IMR-90 (cell line): ENCODE measurements around the gene RAVER2. TPM values are rescaled to one million over a fixed set of nuclear protein-coding genes. Genes with fewer than 3 reads are reported as not detected.

Source experiments
- ATAC-seq: fragments of 200-7000 bp; cut with Tn5 transposase; 2 replicates; pipeline ENCODE4 v1.9.1; 2020; ENCODE audit warnings: low read depth, mild to moderate bottlenecking, moderate library complexity
- BruUV-seq: library from RNA; stranded (reverse); fragments of 400-500 nt; replicated peaks from 2 replicates; lab custom pipeline; 2021; lab: Mats Ljungman, UMichigan
- CTCF ChIA-PET: fragments of 300-600 bp; formaldehyde crosslinking; extraction: SDS; loops from one replicate; lab custom pipeline; 2021; ENCODE audit warnings: antibody characterized with exemption; lab: Yijun Ruan, JAX
- POLR2A ChIA-PET: fragments of 300-600 bp; sonication (Branson Sonifier 250); formaldehyde crosslinking; loops from one replicate; lab custom pipeline; 2022; ENCODE audit warnings: antibody characterized with exemption; ENCODE audit not compliant: unreplicated experiment; lab: Charles Lee
- DNase-seq: peaks from one replicate; pipeline ENCODE4 v3.0.0; 2013
- H2AFZ ChIP-seq: replicated peaks from 2 replicates; pipeline ENCODE3; 2013; ENCODE audit warnings: low read length, mild to moderate bottlenecking; ENCODE audit not compliant: poor library complexity
- H2AK5ac ChIP-seq: 2 replicates; pipeline ENCODE4 v1.6.1; 2013; ENCODE audit warnings: low read depth, low read length, inconsistent platforms
- H2AK9ac ChIP-seq: replicated peaks from 2 replicates; pipeline ENCODE3; 2013; ENCODE audit warnings: mild to moderate bottlenecking, low read depth, low read length, moderate library complexity; ENCODE audit not compliant: poor library complexity
- H2BK120ac ChIP-seq: 2 replicates; pipeline ENCODE4 v1.6.1; 2013; ENCODE audit warnings: low read depth, low read length, inconsistent platforms
- H2BK15ac ChIP-seq: 3 replicates; pipeline ENCODE4 v1.6.1; 2013; ENCODE audit warnings: low read depth, low read length, inconsistent platforms
- H2BK20ac ChIP-seq: 2 replicates; pipeline ENCODE4 v1.6.1; 2013; ENCODE audit warnings: low read depth, mild to moderate bottlenecking, inconsistent platforms, low read length, moderate library complexity
- H2BK5ac ChIP-seq: 2 replicates; pipeline ENCODE4 v1.6.1; 2013; ENCODE audit warnings: mild to moderate bottlenecking, low read depth, low read length, inconsistent platforms; ENCODE audit not compliant: poor library complexity, severe bottlenecking
- H3K14ac ChIP-seq: replicated peaks from 2 replicates; pipeline ENCODE4 v1.6.1; 2013; ENCODE audit warnings: low read depth, low read length, inconsistent platforms
- H3K18ac ChIP-seq: 2 replicates; pipeline ENCODE4 v1.6.1; 2013; ENCODE audit warnings: low read depth, low read length, control low read depth
- H3K23ac ChIP-seq: 2 replicates; pipeline ENCODE4 v1.6.1; 2013; ENCODE audit warnings: low read depth, low read length, inconsistent platforms
- H3K27ac ChIP-seq: 2 replicates; pipeline ENCODE4 v1.5.1; 2013; ENCODE audit warnings: mild to moderate bottlenecking, control low read depth, low read length; ENCODE audit not compliant: insufficient read depth
- H3K27me3 ChIP-seq: 2 replicates; pipeline ENCODE4 v1.6.1; 2013; ENCODE audit warnings: low read length; ENCODE audit not compliant: control insufficient read depth, insufficient read depth
- H3K36me3 ChIP-seq: 2 replicates; pipeline ENCODE4 v1.6.1; 2013; ENCODE audit warnings: low read length, mixed read lengths; ENCODE audit not compliant: control insufficient read depth, insufficient read depth
- H3K4ac ChIP-seq: 2 replicates; pipeline ENCODE4 v1.6.1; 2013; ENCODE audit warnings: low read depth, low read length, inconsistent platforms
- H3K4me1 ChIP-seq: 2 replicates; pipeline ENCODE4 v1.6.1; 2013; ENCODE audit warnings: low read length, mixed read lengths; ENCODE audit not compliant: control insufficient read depth, insufficient read depth
- H3K4me2 ChIP-seq: 2 replicates; pipeline ENCODE4 v1.6.1; 2013; ENCODE audit warnings: low read depth, mild to moderate bottlenecking, control low read depth, low read length, moderate library complexity
- H3K4me3 ChIP-seq: 2 replicates; pipeline ENCODE4 v1.5.1; 2013; ENCODE audit warnings: low read depth, mild to moderate bottlenecking, control low read depth, low read length, moderate library complexity; ENCODE audit not compliant: insufficient read depth
- H3K56ac ChIP-seq: 2 replicates; pipeline ENCODE4 v1.6.1; 2013; ENCODE audit warnings: low read length, inconsistent platforms; ENCODE audit not compliant: insufficient read depth; ENCODE audit errors: extremely low read depth
- H3K79me1 ChIP-seq, 2 experiments: 2 replicates each; pipeline ENCODE4 v1.6.1; 2013; ENCODE audit warnings: low read length in 2 of 2, inconsistent platforms in 1 of 2, low read depth in 1 of 2
- H3K9ac ChIP-seq: 2 replicates; pipeline ENCODE4 v1.6.1; 2013; ENCODE audit warnings: low read depth, low read length, control low read depth
- H3K9me1 ChIP-seq: 2 replicates; pipeline ENCODE4 v1.6.1; 2013; ENCODE audit warnings: low read length, inconsistent platforms; ENCODE audit not compliant: insufficient read depth
- H3K9me3 ChIP-seq: 2 replicates; pipeline ENCODE4 v1.6.1; 2013; ENCODE audit warnings: low read length; ENCODE audit not compliant: control insufficient read depth, insufficient read depth
- H4K20me1 ChIP-seq: 2 replicates; pipeline ENCODE4 v1.6.1; 2013; ENCODE audit warnings: low read length, inconsistent platforms; ENCODE audit not compliant: insufficient read depth
- H4K5ac ChIP-seq: 2 replicates; pipeline ENCODE4 v1.6.1; 2013; ENCODE audit warnings: mild to moderate bottlenecking, low read depth, low read length, control low read depth
- H4K8ac ChIP-seq, 2 experiments: 2 replicates each; pipeline ENCODE4 v1.6.1; 2013; ENCODE audit warnings: low read depth in 2 of 2, low read length in 2 of 2, control low read depth in 1 of 2, inconsistent platforms in 1 of 2
- H4K91ac ChIP-seq: 2 replicates; pipeline ENCODE4 v1.6.1; 2013; ENCODE audit warnings: low read depth, low read length, inconsistent platforms; ENCODE audit not compliant: insufficient read depth
- CEBPB ChIP-seq: IDR thresholded peaks from 2 replicates; pipeline ENCODE4 v1.6.1; 2012; ENCODE audit warnings: low read depth, low read length, improper control_type of control experiment
- CTCF ChIP-seq: conservative IDR thresholded peaks from 2 replicates; pipeline ENCODE4 v1.5.1; 2012; ENCODE audit warnings: mild to moderate bottlenecking, low read depth, low read length, improper control_type of control experiment
- ELK1 ChIP-seq: fragments of 150-350 bp; IDR thresholded peaks from 2 replicates; pipeline ENCODE4 v1.6.1; 2016; ENCODE audit warnings: low read depth, mild to moderate bottlenecking, low read length, moderate library complexity, borderline replicate concordance
- MAZ ChIP-seq: IDR thresholded peaks from 2 replicates; pipeline ENCODE4 v1.6.1; 2012; ENCODE audit warnings: low read depth, mild to moderate bottlenecking, low read length, improper control_type of control experiment, moderate library complexity, borderline replicate concordance
- MXI1 ChIP-seq: IDR thresholded peaks from 2 replicates; pipeline ENCODE4 v1.6.1; 2012; ENCODE audit warnings: low read depth, mild to moderate bottlenecking, low read length, moderate library complexity, borderline replicate concordance
- NFE2L2 ChIP-seq: fragments of 150-350 bp; IDR thresholded peaks from 2 replicates; pipeline ENCODE4 v1.6.1; 2016; ENCODE audit warnings: low read depth, mild to moderate bottlenecking, low read length
- POLR2A ChIP-seq: IDR thresholded peaks from 2 replicates; pipeline ENCODE4 v1.6.1; 2012; ENCODE audit warnings: mild to moderate bottlenecking, low read depth, low read length
- RAD21 ChIP-seq: IDR thresholded peaks from 2 replicates; pipeline ENCODE4 v1.6.1; 2012; ENCODE audit warnings: low read length, improper control_type of control experiment
- RFX5 ChIP-seq: IDR thresholded peaks from 2 replicates; pipeline ENCODE4 v1.8.0; 2012; ENCODE audit warnings: low read depth, mild to moderate bottlenecking, low read length, moderate library complexity
- WGBS, 2 experiments: methylation state at CpG; one replicate each; pipeline versions ENCODE4 v1.1.5 to v1.1.7; 2013; ENCODE audit warnings: missing lambda C conversion rate in 2 of 2; ENCODE audit not compliant: insufficient read length in 1 of 2; ENCODE audit errors: extremely low coverage in 2 of 2; 5-methylcytosine and 5-hydroxymethylcytosine counted together
- dilution Hi-C: fragments of 300-500 bp; cut with HindIII; formaldehyde crosslinking; loops from one replicate; pipeline ENCODE4 v1.14.3; 2018; ENCODE audit warnings: low sequenced_read_pairs; ENCODE audit not compliant: unreplicated experiment
- in situ Hi-C: fragments of 300-500 bp; cut with MboI; formaldehyde crosslinking; loops from 3 replicates; pipeline ENCODE4 v1.14.3; 2019; ENCODE audit warnings: low sequenced_read_pairs, inconsistent platforms, mixed read lengths
- intact Hi-C: fragments of 100-400 bp; cut with micrococcal nuclease; formaldehyde crosslinking; loops from 2 replicates; pipeline ENCODE4 v1.10.0; 2022
- polyA plus RNA-seq, 3 experiments: library from polyadenylated mRNA; depleted of rRNA; stranded (reverse); fragments of >200 nt; gene quantifications; 2 replicates each; pipeline ENCODE4 v1.2.3, GENCODE V29; 2012; ENCODE audit warnings: low replicate concordance in 1 of 3
- total RNA-seq: library from RNA; depleted of rRNA; stranded (reverse); fragments of >200 nt; gene quantifications from 2 replicates; pipeline ENCODE4 v1.2.3, GENCODE V29; 2012

RAVER2 gene
- total and polyA plus RNA-seq, 2 of the 4 experiments (the other 2 are of a cell fraction), result 3.7 to 6.1 TPM

- ATAC-seq, result no peak
- Histone ChIP-seq H3K9me1 (no peaks in the 10 kb centered on the region), H4K20me1 (no peaks in the 10 kb centered on the region), H3K4me3 (no peak overlapping the region), H2BK5ac (no peak overlapping the region), H3K9me3 (no peaks in the 10 kb centered on the region), H2BK120ac (no peak overlapping the region), H2AK5ac (no peak overlapping the region), H4K5ac (no peak overlapping the region), H3K4ac (no peak overlapping the region), H2AFZ (no peak overlapping the region), H3K27ac (no peak overlapping the region), H3K27me3 (no peaks in the 10 kb centered on the region), H2AK9ac (no peak overlapping the region), H2BK20ac (no peak overlapping the region), H3K79me1 (no peaks in the 10 kb centered on the region), H3K9ac (no peak overlapping the region), H3K18ac (no peak overlapping the region), H2BK15ac (no peak overlapping the region), H4K91ac (no peak overlapping the region), H3K4me2 (no peak overlapping the region), H3K36me3 (peaks cover 8% of the 10 kb centered on the region), H3K14ac (no peak overlapping the region), H3K23ac (no peak overlapping the region), H4K8ac (no peak overlapping the region), H3K4me1 (peaks cover 2% of the 10 kb centered on the region; the same call in 1 of the 2 replicates), H3K56ac (no peak overlapping the region)
- CTCF ChIA-PET, result no interaction called here
- in situ Hi-C loops, result loop anchor here (10.0 kb wide), 1 partner anchor 134 kb away; no protein-coding TSS in a partner anchor
- POLR2A ChIA-PET, result no interaction called here
- intact Hi-C loops, result no loop called here
- no peak for DNase-seq
- dilution Hi-C loops, result no loop called here
- TF ChIP-seq NFE2L2, result no peak
- TF ChIP-seq RFX5, result no peak
- TF ChIP-seq CTCF, result no peak
- no peak for TF ChIP-seq RAD21
- no peak for TF ChIP-seq POLR2A
- no peak for TF ChIP-seq MXI1
- no peak for TF ChIP-seq CEBPB
- TF ChIP-seq MAZ, result no peak
- TF ChIP-seq ELK1, result no peak
- BruUV-seq, result no TSS peak
- WGBS, 2 experiments, result no CpG with 5 or more reads among the region's 1 CpG
Observed at GRCh38 chr1:64828829-64829228, 84.0 kb downstream of the RAVER2 start.
